Thyroid gland (tissue), 4 donors: ENCODE measurements around the gene SYCE1.
A peak's percentile ranks its signal among the peaks of the same experiment; 100 is the strongest.

Experiments
- CTCF ChIP-seq, 6 experiments: fragments of 200-600 bp in 3 of 6; fragments of 450-650 bp in 3 of 6; sonication (generic) in 3 of 6; IDR thresholded peaks; one replicate each; pipeline ENCODE4 v1.5.1; 2016 to 2019; ENCODE audit warnings: antibody characterized with exemption in 6 of 6, mild to moderate bottlenecking in 2 of 6, inconsistent platforms in 1 of 6, moderate library complexity in 1 of 6
- POLR2A ChIP-seq, 2 donors: fragments of 450-650 bp; IDR thresholded peaks; one replicate each; pipeline ENCODE4 v1.6.1; 2017; ENCODE audit warnings: antibody characterized with exemption in 2 of 2, mild to moderate bottlenecking in 2 of 2, moderate library complexity in 1 of 2

- TF ChIP-seq CTCF (IDR thresholded peaks at IDR 0.05): peak; percentile 50 to 90 (median 70)
- TF ChIP-seq POLR2A (IDR thresholded peaks at IDR 0.05): no peak
These were observed 45.1 kb downstream of the SYCE1 start for GRCh38 chr10:133520193-133520738.
